Measurements from ENCODE around the gene SFMBT2.

The SFMBT2 gene

DNA sequence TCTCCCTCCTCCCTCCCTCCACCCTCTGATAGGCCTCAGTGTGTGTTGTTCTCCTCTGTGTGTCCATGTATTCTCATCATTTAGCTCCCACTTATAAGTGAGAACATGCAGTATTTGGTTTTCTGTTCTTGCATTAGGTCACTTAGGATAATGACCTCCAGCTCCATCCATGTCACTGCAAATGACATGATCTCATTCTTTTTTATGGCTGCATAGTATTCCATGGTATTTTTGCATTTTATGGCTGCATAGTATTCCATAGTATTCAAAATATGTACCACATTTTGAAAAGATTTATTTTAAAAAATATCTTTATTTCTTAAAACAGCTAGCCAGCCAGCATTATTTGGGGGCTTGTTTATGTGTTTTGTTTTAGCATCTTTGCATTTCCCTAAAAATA lies 275.6 kb downstream of the SFMBT2 start:
- no peak for DNase-seq (ENCODE audit: low read depth)

DNA sequence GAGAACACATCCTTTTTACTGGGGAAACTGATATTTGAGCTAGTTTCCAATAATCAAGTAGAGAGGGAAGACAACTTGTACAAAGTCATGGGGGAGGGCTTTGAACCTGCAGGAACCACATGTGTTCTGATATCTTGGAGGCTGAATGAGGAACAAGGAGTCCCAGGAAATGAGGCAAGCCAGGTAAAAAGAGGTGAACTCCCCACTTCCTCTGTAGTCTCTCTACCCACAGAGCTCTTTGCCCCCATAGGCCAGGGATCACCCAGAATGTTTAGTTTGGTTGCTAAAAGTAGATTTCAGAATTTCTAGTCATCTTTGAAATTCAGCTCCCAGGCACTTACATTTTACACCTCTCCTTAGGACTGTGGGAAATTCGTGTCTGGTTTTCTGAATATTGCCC lies 276.4 kb downstream of the SFMBT2 start:
- DNase-seq (ENCODE audit: low read depth) = no peak

DNA sequence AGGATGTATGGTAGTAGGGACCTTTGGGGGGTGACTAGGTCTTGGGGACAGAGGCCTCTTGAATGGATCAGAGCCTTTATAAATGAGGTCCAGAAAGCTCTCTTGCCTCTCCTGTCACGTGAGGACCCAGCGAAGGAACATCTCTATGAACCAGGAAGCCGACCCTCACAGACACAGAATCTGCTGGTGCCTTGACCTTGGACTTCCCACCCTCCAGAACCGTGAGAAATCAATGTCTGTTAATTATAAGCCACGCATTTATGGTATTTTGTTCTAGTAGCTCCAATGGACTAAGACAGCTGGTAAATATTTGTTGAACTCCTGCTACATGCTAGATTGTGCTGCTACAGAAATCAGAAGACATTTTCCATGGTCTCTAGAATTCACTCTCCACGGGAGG lies 276.9 kb downstream of the SFMBT2 start:
- no peak for DNase-seq (ENCODE audit: low read depth)

DNA sequence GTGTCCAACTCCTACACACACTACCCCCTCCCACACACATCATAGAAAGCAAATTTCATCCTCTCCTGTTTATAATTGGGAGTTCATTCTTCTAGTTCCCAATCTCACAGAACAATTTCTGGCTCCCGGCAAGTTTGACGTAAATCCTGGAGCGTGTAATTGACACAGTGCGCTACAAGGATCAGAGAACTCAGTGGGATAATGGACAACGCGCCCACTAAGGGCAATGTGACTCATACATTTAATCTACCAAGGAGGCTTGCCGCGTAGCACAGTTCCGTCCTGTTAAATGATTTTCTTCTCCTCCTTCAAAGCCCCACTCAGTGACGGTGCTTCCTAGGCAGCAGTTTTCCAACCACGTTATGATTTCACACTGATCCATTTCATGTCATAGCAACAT lies 277.6 kb downstream of the SFMBT2 start:
- DNase-seq (ENCODE audit: low read depth) = no peak

DNA sequence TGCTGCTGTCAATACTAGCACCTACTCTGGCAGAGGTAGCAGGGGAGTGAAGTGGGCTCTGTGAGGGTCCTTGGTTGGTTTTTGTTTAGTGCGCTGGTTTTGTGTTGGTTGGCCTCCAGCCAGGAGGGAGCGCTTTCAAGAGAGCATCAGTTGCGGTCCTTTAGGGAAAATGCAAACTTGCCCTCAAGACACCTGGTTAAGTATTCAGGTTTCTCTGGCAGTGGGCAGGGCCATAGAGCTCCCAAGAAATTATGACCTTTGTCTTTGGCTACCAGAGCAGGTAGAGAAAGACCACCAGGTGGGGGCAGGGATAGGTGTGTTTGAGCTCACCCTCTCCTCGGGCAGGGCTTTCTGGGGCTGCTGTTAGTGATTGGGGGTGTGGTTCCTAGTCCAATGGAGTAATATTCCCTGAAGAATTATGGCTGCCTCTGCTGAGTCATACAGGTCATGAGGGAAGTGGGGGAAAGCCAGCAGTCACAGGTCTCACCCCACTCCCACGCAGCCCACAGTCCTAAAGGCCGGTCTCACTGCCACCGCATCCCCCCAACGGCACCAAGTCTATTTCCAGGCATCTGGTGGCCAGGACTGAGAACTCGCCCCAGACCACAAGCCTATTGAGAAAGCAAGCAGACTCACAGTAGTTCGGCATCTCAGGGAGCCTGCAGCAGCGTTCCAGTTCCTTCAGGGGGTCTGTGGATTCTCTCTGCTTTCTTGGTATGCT lies 280.5 kb downstream of the SFMBT2 start:
- no peak for DNase-seq (ENCODE audit: low read depth)

DNA sequence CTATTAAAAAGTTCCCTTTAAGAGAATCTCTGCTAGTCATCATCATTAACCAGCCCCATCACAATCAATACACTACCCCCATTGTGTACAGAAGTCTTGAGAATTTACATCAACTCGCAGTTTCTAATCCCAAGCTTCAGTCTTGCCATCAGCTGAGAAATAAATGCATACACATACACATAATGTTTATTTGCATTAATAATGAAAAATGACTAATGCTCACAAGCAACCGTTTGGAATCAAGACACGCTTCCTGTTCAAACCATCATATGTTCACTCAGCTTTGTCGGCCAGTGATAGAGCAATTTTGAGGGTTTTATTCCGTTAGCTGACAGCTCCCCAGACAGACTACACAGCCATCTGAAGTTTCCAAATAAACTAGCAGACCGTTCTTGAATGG lies 287.1 kb downstream of the SFMBT2 start:
- DNase-seq (ENCODE audit: low read depth) = no peak

DNA sequence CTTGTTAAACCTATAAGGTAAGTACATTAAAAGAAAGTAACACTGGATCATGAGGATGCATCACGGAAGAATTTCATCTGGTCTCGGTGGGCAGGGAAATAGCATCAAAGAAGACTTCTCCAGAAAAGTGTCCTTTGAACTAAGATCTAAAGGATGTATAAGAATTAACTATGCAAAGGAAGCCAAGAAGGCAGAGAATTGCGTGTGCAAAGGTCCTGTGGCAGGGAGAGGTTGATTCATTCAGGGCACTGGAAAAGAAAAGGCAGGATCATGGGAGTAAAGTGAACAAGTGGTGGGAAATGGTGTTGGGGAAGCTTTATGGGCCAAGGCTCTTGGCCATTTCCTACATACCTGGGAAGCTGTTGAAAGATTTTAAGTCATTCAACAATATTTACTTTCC lies 288.3 kb downstream of the SFMBT2 start:
- no peak for DNase-seq (ENCODE audit: low read depth)

DNA sequence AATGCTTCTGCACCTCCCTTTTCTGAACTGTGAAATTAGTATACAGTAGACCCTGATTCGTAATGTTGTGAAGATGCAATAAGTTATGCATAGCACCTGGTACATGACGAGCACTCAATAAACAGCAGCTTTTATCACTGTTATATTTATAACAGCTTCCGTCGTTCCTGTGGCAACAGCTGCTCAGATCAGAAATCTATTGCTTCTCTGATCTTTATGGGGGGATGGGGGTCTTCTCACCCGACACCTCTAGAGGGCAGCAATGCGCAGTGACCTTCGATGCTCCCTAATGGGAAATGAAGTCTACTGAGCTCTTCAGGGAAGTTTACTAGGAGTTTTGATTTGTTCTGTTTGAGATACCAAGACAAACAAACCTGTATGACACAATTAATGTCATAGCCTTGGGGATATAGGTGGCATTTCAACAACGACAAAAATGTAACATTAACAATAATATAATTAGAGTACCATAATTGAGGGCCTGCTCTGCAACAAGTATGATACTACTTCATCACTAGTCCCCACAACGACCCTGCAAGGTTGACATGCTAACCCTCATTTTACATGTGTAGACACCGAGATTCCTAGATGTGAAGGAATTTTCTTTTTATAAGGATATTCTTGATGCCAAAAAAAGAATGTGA lies 289.6 kb downstream of the SFMBT2 start:
- DNase-seq (ENCODE audit: low read depth) = peak; percentile 47

DNA sequence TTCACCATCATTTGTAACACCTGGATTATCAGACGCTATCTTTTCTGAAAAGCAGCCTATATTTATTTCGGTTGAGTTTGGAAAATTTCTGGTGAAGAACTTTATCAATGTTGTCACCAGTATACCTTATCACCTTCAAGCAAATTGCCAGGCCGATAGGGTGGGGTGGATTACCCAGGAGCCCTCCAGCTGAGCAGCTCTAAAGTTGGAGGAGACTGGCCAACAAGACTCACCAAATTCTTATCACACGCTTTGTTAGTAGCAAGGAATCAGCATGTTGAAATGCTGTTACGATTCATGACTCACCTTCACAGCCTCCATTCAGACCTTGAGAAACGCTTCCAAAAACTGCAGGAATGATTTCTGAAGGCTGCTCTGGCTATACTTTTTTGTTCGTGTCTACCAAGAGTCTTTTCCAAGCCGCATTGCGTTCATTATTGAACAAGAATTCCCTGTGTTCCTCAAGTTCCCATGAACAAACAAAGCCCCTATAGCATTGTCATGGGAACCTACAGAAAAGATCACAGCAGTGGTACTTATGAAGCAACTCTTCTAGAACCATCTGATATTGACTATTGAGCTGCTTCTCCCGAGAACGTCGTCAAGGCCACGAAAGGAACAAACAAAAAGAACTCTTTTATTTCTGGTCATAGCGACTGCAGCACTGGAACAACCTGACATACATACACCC lies 291.4 kb downstream of the SFMBT2 start:
- no peak for DNase-seq (ENCODE audit: low read depth)

DNA sequence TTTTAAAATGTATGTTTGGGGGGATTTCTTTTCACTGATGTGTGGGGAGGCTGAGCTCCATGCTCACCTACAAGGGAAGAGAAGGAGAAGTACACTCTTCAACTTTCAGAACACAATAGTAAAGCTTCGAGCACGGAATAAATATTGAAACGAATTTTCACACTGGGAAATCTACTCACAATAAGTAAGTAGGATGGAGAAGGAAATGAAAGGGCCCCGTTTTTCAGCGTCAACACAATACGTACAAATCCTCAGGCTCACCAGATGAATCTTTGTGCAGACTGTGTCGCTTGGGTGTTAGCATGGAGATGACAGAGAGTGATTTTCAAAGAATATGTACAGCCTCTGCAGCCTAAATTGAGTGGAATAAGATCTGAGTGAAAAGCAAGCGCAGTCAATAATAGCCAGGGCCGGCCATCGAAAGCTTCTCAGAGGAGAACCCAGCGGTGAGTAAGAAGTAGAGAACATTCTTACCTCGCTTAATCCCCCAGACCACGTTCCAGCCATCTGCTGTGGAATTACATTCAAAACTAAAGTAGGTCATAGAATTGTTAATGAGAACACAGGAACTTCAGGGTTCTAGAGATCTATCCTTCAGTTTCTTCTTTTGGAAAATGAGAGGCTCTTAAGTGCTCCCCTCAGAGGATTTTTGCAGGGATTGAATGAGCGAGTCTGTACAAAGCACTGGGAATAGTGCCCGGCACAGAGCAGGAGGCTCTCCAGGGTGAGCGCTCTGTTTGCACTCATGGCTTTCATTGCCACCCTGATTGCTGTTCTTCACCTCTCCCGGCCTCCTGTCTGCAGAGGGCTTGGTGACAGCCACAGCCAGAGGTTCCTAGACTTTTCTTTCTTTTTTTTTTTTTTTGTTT lies 292.8 kb downstream of the SFMBT2 start:
- no peak for DNase-seq (ENCODE audit: low read depth)

DNA sequence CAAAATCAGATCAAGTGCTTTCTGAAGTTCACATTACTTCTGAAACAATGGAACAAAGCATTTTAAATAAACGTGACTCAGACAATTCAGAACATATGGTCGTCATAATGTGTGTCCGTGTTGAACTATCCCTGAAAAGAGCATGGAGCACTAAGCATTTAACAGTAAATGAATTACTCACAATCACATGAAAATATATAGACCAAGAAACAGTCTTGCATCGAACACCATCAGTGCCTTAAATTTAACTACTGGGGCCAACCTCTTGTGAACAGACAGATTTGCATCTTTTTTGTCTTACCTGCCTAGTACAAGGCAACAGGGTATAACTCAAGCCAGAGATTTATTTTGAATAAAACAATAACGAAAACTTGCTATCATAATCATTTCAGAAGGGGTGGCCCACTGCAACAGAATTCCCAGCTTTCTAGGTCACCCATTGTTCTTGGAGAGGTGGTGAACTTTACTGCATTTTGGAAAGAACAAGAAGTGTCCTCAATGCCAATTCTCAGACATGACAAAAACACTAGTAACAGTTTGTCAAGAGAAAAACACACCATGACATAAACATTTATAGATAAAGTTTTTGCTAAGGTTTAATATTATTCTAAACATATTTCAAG lies 293.5 kb downstream of the SFMBT2 start:
- DNase-seq (ENCODE audit: low read depth) = no peak

DNA sequence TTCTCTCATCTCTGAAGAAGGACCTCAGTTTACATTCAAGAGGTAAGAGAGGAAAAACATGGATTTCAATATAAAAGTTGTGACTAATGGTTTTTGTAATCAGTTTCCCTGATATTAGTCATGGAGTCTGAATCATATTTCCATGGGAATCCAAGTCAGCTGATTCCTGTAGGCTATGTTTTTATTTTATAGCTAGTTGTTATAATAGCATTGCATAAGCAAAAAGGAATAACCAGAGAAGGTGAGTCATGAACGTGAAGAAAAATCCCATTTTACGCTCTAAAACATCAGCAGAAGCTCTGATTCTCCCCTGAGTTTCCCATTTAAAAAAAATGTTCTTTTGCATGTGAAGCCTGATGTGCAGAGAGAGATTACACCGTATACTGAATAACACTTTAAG lies 299.3 kb downstream of the SFMBT2 start:
- DNase-seq (ENCODE audit: low read depth) = no peak

DNA sequence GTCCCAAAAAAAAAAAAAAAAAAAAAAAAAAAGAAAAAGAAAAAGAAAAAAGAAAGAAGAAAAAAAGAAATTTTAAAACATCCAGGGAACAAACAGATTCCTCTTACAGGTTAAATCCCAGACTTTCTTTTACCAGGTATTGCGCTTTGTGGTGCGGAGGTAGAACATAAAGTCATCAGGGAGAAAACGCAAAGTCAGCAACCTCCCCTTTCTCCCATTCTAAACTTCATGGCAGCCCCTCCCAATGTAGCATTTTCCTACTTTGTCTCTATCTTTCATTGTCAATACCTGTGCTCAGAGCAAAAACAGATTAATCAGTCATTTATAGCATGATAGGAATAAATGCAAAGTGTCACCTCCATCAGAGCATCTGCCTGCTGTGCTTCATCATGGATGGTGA lies 299.7 kb downstream of the SFMBT2 start:
- no peak for DNase-seq (ENCODE audit: low read depth)
